Heart left ventricle (tissue), 16 donors: ENCODE data around the gene LAMA3. TPM values are rescaled to one million over a fixed set of nuclear protein-coding genes. Genes with fewer than 3 reads are reported as not detected.

Source experiments
- ATAC-seq, 4 donors: fragments of 200-7000 bp; cut with Tn5 transposase; one replicate each; pipeline ENCODE4 v1.9.1; 2020 to 2022; ENCODE audit warnings: moderate library complexity in 4 of 4, mild to moderate bottlenecking in 3 of 4, moderate number of reproducible peaks in 1 of 4
- DNase-seq, 5 donors: peaks; one replicate each; pipeline ENCODE4 v3.0.0-alpha.2; 2020
- H3K27ac ChIP-seq, 12 donors: fragments of 200-600 bp; sonication (generic) in 4 of 12; one replicate each; pipeline versions ENCODE4 v1.5.0 to v1.8.0; 2016 to 2022; ENCODE audit warnings: mild to moderate bottlenecking in 2 of 12
- H3K27me3 ChIP-seq, 9 donors: fragments of 200-600 bp; sonication (generic) in 2 of 9; one replicate each; pipeline versions ENCODE4 v1.5.1 to v1.8.0; 2016 to 2022; ENCODE audit warnings: mild to moderate bottlenecking in 3 of 9
- H3K36me3 ChIP-seq, 9 donors: fragments of 200-600 bp; sonication (generic) in 2 of 9; one replicate each; pipeline versions ENCODE4 v1.5.0 to v1.8.0; 2018 to 2022; ENCODE audit warnings: mild to moderate bottlenecking in 2 of 9
- H3K4me1 ChIP-seq, 12 donors: fragments of 200-600 bp; sonication (generic) in 4 of 12; one replicate each; pipeline versions ENCODE4 v1.5.0 to v1.8.0; 2016 to 2022; ENCODE audit warnings: mild to moderate bottlenecking in 3 of 12
- H3K4me3 ChIP-seq, 12 donors: fragments of 200-600 bp; sonication (generic) in 4 of 12; one replicate each; pipeline versions ENCODE4 v1.5.0 to v1.8.0; 2017 to 2022; ENCODE audit warnings: mild to moderate bottlenecking in 9 of 12, moderate library complexity in 4 of 12
- H3K9me3 ChIP-seq, 12 donors: fragments of 200-600 bp; sonication (generic) in 4 of 12; one replicate each; pipeline versions ENCODE4 v1.5.0 to v1.8.0; 2016 to 2022; ENCODE audit warnings: mild to moderate bottlenecking in 1 of 12
- CTCF ChIP-seq, 12 donors: fragments of 200-600 bp; sonication (generic) in 4 of 12; IDR thresholded peaks; one replicate each; pipeline versions ENCODE4 v1.5.0 to v1.8.0; 2018 to 2022; ENCODE audit warnings: antibody characterized with exemption in 12 of 12, mild to moderate bottlenecking in 5 of 12
- POLR2A ChIP-seq, 2 donors: fragments of 450-650 bp; IDR thresholded peaks; one replicate each; pipeline ENCODE4 v1.6.1; 2017; ENCODE audit warnings: antibody characterized with exemption in 2 of 2, mild to moderate bottlenecking in 2 of 2, moderate library complexity in 2 of 2
- WGBS, 4 donors: extraction: QIAGEN DNeasy Blood & Tissue Kit in 2 of 4; methylation state at CpG; one replicate each; pipeline versions ENCODE4 v1.1.5 to v1.1.7; 2013 to 2018; 5-methylcytosine and 5-hydroxymethylcytosine counted together
- intact Hi-C, 10 donors: fragments of 100-400 bp; cut with DNase I; formaldehyde crosslinking; loops; one replicate each; pipeline versions ENCODE4 v1.11.1 to v1.14.2; 2022
- long read RNA-seq, 3 donors: library from polyadenylated mRNA; unstranded; transcript quantifications; one replicate each; pipeline ENCODE4 v2.0.0, GENCODE V29; 2020 to 2021
- polyA plus RNA-seq, 2 donors: library from polyadenylated mRNA; stranded (reverse); fragments of 200-250 nt; gene quantifications; one replicate each; pipeline ENCODE4 v1.2.3, GENCODE V29; 2013
- total RNA-seq, 9 donors: library from RNA; depleted of rRNA in 2 of 9; stranded (reverse); fragments of >200 nt in 2 of 9; fragmentation: NEBNext Ultra II Directional in 3 of 9; extraction: Animal tissue kit (Norgen Biotek cat#: 25700) in 3 of 9; gene quantifications; one replicate each; pipeline versions ENCODE4 v1.1.0 to v1.2.4, GENCODE V29; 2016 to 2023
- donor health status: ischemic (EF 13 %, LVEDD 7.1; RV severe dilation, severe dysfunction).
- donor health status: healthy with polysubstance abuse.
- donor health status: DM: no; HTN: yes; CAD: no.
- donor health status: DM: no; HTN: no; CAD: no.
- donor health status: ischemic (EF 25% LVEDD 6.9; RV normal size, moderate dysfunction).
- donor health status: ischemic (EF 25% LVEDD 5.7; RV mildly dilated, moderate dysfunction).
- donor health status: healthy.
- donor health status: DM: yes; HTN: yes; CAD: no.
- donor health status: ischemic (EF 35%, LVEDD 5.7; RV mildly dilated, moderate dysfunction).
- donor health status: nonischemic (EF 11% LVEDD 7.7; RV severe dilation, severe dysfunction).
- donor health status: DM: yes; HTN: yes; CAD: no.
- donor health status: PGD.
- donor health status: ischemic (EF 29% LVEDD 5.4; RV normal size, mild dysfunction).
- donor health status: nonischemic (EF 23%, LVEDD 6.1; RV moderate dilation, normal function).

LAMA3 gene, protein sequence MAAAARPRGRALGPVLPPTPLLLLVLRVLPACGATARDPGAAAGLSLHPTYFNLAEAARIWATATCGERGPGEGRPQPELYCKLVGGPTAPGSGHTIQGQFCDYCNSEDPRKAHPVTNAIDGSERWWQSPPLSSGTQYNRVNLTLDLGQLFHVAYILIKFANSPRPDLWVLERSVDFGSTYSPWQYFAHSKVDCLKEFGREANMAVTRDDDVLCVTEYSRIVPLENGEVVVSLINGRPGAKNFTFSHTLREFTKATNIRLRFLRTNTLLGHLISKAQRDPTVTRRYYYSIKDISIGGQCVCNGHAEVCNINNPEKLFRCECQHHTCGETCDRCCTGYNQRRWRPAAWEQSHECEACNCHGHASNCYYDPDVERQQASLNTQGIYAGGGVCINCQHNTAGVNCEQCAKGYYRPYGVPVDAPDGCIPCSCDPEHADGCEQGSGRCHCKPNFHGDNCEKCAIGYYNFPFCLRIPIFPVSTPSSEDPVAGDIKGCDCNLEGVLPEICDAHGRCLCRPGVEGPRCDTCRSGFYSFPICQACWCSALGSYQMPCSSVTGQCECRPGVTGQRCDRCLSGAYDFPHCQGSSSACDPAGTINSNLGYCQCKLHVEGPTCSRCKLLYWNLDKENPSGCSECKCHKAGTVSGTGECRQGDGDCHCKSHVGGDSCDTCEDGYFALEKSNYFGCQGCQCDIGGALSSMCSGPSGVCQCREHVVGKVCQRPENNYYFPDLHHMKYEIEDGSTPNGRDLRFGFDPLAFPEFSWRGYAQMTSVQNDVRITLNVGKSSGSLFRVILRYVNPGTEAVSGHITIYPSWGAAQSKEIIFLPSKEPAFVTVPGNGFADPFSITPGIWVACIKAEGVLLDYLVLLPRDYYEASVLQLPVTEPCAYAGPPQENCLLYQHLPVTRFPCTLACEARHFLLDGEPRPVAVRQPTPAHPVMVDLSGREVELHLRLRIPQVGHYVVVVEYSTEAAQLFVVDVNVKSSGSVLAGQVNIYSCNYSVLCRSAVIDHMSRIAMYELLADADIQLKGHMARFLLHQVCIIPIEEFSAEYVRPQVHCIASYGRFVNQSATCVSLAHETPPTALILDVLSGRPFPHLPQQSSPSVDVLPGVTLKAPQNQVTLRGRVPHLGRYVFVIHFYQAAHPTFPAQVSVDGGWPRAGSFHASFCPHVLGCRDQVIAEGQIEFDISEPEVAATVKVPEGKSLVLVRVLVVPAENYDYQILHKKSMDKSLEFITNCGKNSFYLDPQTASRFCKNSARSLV (N-terminal part only)
- total RNA-seq (1 to 10 TPM; 1.8 to 6.6 (median 3.3) TPM), polyA plus RNA-seq (1 to 10 TPM; 1.2 to 1.3 TPM)
- long read RNA-seq, donor 1, partial matches to known transcripts: 1 of 2 reads
- long read RNA-seq, donor 1, other reads (novel, unspliced or antisense): 1 of 2 reads
- long read RNA-seq, donor 2, partial matches to known transcripts: 0 of 1 reads
- long read RNA-seq, donor 2, other reads (novel, unspliced or antisense): 1 of 1 reads
- long read RNA-seq, donor 3: 0 reads

- Histone ChIP-seq H3K27me3 (peaks cover 0 to 46% (median 0%) of the 10 kb centered on the region in 9 donors), H3K36me3 (no peaks in the 10 kb centered on the region), H3K4me3 (peak within 1 kb of the TSS; percentile 39 to 86 (median 71)), H3K4me1 (peaks cover 0 to 24% (median 10%) of the 10 kb centered on the region in 12 donors), H3K27ac (peak within 1 kb of the TSS in 7 of 12 donors; percentile 15 to 68 (median 53)), H3K9me3 (no peaks in the 10 kb centered on the region)
- intact Hi-C loops: loop anchor here in 1 of 10 donors (5.0 kb wide), 1 partner anchor 67 kb away; no protein-coding TSS in a partner anchor
- WGBS, 4 donors: 0 to 1% (median 1%) methylated on average over 14 to 45 of the region's 45 CpGs
- DNase-seq: peak; percentile 63 to 80 (median 68)
- ATAC-seq: peak; percentile 74 to 93 (median 91)
- TF ChIP-seq CTCF (IDR thresholded peaks at IDR 0.05): peak in 9 of 12 donors; percentile 11 to 59 (median 32)
- peak in 1 of 2 donors; percentile 16 for TF ChIP-seq POLR2A (IDR thresholded peaks at IDR 0.05)
These were observed at the start of gene LAMA3 for GRCh38 chr18:23689031-23689615. Gene LAMA3, plus strand, starts transcription at chr18:23689453. Its CDS starts 231 bp downstream, at chr18:23689684.

- 59 to 77% (median 64%) methylated on average over 2 of the region's 2 CpGs for WGBS, 4 donors
- TF ChIP-seq CTCF (IDR thresholded peaks at IDR 0.05) (peak in 1 of 12 donors; percentile 8), POLR2A (IDR thresholded peaks at IDR 0.05) (no peak)
- H3K27ac ChIP-seq: no peak overlapping the region
- intact Hi-C loops: no loop called here
- no peaks in the 10 kb centered on the region for H3K4me1 ChIP-seq
- ATAC-seq: no peak
- peaks cover 0 to 13% (median 0%) of the 10 kb centered on the region in 9 donors for H3K36me3 ChIP-seq
- no peak for DNase-seq
- H3K9me3 ChIP-seq: peaks cover 0 to 13% (median 0%) of the 10 kb centered on the region in 12 donors
- H3K4me3 ChIP-seq: no peak overlapping the region
- H3K27me3 ChIP-seq: peaks cover 0 to 3% (median 0%) of the 10 kb centered on the region in 9 donors
These were observed 49.2 kb upstream of the LAMA3 start for GRCh38 chr18:23640052-23640451.

DNA sequence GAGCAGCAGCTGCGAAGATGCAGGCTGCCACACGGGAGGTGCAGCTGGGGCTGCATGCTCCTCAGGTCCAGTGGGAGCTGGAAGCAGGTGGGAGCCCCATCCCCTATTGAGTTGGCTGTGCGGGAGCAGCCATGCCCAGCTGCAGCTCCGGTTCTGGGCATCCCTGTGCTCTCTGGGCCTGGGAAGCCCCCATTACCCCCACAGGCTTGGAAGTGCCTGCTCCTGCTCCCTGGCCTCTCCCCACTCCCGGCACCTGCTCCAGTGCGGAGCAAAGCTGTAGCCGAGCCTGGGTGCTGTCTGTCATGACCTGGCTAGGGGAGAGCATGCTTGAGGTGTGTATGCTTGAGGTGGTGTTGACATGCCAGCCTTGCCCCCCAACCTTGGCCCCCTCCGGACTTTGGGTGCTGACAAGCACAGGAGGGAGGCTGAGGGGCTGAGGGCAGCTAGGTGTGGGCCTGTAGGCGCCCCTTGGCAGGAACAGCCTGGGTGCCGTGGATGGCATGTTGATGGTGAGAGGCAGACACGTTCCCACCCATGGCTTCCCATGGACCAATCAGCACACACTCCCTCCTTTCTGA is 48.0 kb upstream of the LAMA3 start:
- intact Hi-C loops: no loop called here
- peaks cover 0 to 3% (median 0%) of the 10 kb centered on the region in 9 donors for H3K27me3 ChIP-seq
- TF ChIP-seq CTCF (IDR thresholded peaks at IDR 0.05) (no peak), POLR2A (IDR thresholded peaks at IDR 0.05) (no peak)
- H3K36me3 ChIP-seq: peaks cover 0 to 24% (median 0%) of the 10 kb centered on the region in 9 donors
- H3K9me3 ChIP-seq: peaks cover 0 to 13% (median 0%) of the 10 kb centered on the region in 12 donors
- H3K27ac ChIP-seq: no peak overlapping the region
- DNase-seq: no peak
- H3K4me3 ChIP-seq: no peak overlapping the region
- WGBS, 4 donors: 88 to 100% (median 91%) methylated on average over 3 to 11 of the region's 11 CpGs
- ATAC-seq: no peak
- no peaks in the 10 kb centered on the region for H3K4me1 ChIP-seq
